ENCODE data around the gene PRKCB.
"Not testable (repeated sequence)": the region's sequence is repeated elsewhere in the genome, so short reads cannot be mapped to it uniquely, and the experiment has no call there.

Gene PRKCB

GRCh38 chr16:24024971-24025370 is 189.2 kb downstream of the PRKCB start:
- H3K36me3 ChIP-seq (ENCODE audit: control insufficient read depth in 1 of 2, insufficient read depth in 2 of 2, low read length in 2 of 2), result no peaks in the 10 kb centered on the region
- H3K27me3 ChIP-seq (ENCODE audit: control insufficient read depth in 1 of 2, insufficient read depth in 2 of 2, low read length in 2 of 2), result no peaks in the 10 kb centered on the region
- H3K27ac ChIP-seq (ENCODE audit: low read depth, low read length), result no peak overlapping the region
- no peak overlapping the region for H3K4me3 ChIP-seq (ENCODE audit: low read depth in 1 of 2, low read length in 2 of 2)
- no peaks in the 10 kb centered on the region for H3K9me3 ChIP-seq (ENCODE audit: control insufficient read depth in 1 of 2, low read length in 2 of 2)
- H3K9ac ChIP-seq (ENCODE audit: low read depth in 1 of 2, low read length in 2 of 2), result no peak overlapping the region
- no peaks in the 10 kb centered on the region for H3K4me1 ChIP-seq (ENCODE audit: control insufficient read depth in 1 of 2, insufficient read depth in 2 of 2, low read length in 2 of 2)

DNA sequence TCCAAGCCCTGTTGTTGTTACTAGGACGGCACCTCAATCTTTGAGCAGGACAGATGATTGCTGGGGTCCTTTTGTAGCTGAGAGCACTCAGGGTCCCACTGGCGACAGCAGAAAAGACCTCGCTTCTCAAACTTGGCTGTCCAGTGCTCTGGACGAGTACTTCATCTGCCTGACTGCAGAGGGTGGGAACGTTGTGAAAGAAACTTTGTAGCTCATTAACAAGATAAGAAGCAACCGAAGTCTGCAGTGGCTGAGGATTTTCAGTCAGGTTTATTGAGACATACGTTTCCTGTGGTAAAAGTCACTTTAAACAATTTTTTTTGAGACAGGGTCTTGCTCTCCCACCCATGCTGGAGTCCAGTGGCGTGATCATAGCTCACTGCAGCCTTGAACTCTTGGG is 191.7 kb downstream of the PRKCB start:
- H3K4me1 ChIP-seq (ENCODE audit: control insufficient read depth in 1 of 2, insufficient read depth in 2 of 2, low read length in 2 of 2), result no peaks in the 10 kb centered on the region
- H3K27me3 ChIP-seq (ENCODE audit: control insufficient read depth in 1 of 2, insufficient read depth in 2 of 2, low read length in 2 of 2), result no peaks in the 10 kb centered on the region
- H3K27ac ChIP-seq (ENCODE audit: low read depth, low read length), result no peak overlapping the region
- H3K9me3 ChIP-seq (ENCODE audit: control insufficient read depth in 1 of 2, low read length in 2 of 2), result no peaks in the 10 kb centered on the region
- no peak overlapping the region for H3K9ac ChIP-seq (ENCODE audit: low read depth in 1 of 2, low read length in 2 of 2)
- H3K36me3 ChIP-seq (ENCODE audit: control insufficient read depth in 1 of 2, insufficient read depth in 2 of 2, low read length in 2 of 2), result no peaks in the 10 kb centered on the region
- no peak overlapping the region for H3K4me3 ChIP-seq (ENCODE audit: low read depth in 1 of 2, low read length in 2 of 2)

GRCh38 chr16:24029841-24030240 is 194.1 kb downstream of the PRKCB start:
- H3K9me3 ChIP-seq (ENCODE audit: control insufficient read depth in 1 of 2, low read length in 2 of 2); H3K9ac ChIP-seq (ENCODE audit: low read depth in 1 of 2, low read length in 2 of 2); H3K4me1 ChIP-seq (ENCODE audit: control insufficient read depth in 1 of 2, insufficient read depth in 2 of 2, low read length in 2 of 2); H3K4me3 ChIP-seq (ENCODE audit: low read depth in 1 of 2, low read length in 2 of 2); H3K36me3 ChIP-seq (ENCODE audit: control insufficient read depth in 1 of 2, insufficient read depth in 2 of 2, low read length in 2 of 2); H3K27me3 ChIP-seq (ENCODE audit: control insufficient read depth in 1 of 2, insufficient read depth in 2 of 2, low read length in 2 of 2); H3K27ac ChIP-seq (ENCODE audit: low read depth, low read length): not testable (repeated sequence)

DNA sequence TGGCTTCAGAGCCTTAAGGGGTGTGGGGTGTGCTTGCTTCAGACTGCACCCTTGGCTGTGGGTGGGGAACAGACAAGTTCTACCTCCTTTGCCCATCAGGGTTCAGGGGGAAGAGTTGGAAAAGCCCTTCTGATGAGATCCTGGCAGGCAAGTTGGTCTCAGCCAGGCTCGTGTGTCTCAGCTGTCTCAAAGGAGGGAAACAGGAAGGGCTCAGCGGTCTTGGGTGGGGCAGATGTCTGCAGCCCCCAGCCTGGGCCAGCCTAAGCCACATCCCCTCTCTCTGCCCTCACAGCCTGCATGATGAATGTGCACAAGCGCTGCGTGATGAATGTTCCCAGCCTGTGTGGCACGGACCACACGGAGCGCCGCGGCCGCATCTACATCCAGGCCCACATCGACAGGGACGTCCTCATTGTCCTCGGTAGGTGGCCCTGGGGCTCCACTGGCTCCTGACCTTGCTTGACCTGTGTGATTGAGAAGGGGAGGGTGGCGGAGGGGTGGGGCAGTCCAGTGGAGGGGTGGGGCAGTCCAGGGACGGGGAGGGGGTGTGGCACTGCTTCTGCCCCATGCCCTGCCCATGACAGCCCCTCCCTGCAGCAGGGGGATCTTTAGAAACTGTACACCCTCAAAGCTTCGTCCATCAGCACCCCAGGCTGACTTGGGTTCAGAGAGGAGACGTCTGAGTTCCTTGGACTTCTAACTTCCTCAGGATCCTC is 199.5 kb downstream of the PRKCB start:
- H3K4me1 ChIP-seq (ENCODE audit: control insufficient read depth in 1 of 2, insufficient read depth in 2 of 2, low read length in 2 of 2), result no peaks in the 10 kb centered on the region
- H3K36me3 ChIP-seq (ENCODE audit: control insufficient read depth in 1 of 2, insufficient read depth in 2 of 2, low read length in 2 of 2), result no peaks in the 10 kb centered on the region
- H3K27me3 ChIP-seq (ENCODE audit: control insufficient read depth in 1 of 2, insufficient read depth in 2 of 2, low read length in 2 of 2), result no peaks in the 10 kb centered on the region
- no peak overlapping the region for H3K9ac ChIP-seq (ENCODE audit: low read depth in 1 of 2, low read length in 2 of 2)
- no peaks in the 10 kb centered on the region for H3K9me3 ChIP-seq (ENCODE audit: control insufficient read depth in 1 of 2, low read length in 2 of 2)
- H3K4me3 ChIP-seq (ENCODE audit: low read depth in 1 of 2, low read length in 2 of 2), result no peak overlapping the region
- H3K27ac ChIP-seq (ENCODE audit: low read depth, low read length), result no peak overlapping the region

DNA sequence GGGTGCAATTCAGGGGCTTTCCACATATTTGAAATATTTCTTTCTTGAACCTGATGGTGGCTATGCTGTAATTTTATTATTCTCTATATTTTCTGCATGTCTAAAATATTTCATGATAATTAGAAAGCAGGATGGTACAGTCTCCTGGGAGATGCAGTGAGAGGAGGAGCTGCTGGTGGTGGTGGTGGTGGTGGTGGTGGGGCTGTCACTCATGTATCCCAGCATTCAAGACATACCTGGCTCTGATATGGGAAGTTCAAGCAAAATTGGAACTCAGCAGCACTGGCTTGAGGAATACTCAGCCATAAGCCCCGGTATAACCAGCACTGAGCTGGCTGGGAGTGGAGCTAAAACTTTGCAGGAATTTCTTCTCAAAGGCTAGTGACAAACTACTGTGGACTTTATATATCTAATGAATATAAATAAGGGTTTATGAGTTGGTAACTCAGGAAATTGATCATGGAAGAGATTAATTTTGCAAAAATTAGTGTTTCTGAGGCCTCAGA is 200.3 kb downstream of the PRKCB start:
- Histone ChIP-seq H3K36me3 (ENCODE audit: control insufficient read depth in 1 of 2, insufficient read depth in 2 of 2, low read length in 2 of 2) (no peaks in the 10 kb centered on the region), H3K4me3 (ENCODE audit: low read depth in 1 of 2, low read length in 2 of 2) (no peak overlapping the region), H3K27ac (ENCODE audit: low read depth, low read length) (no peak overlapping the region)

GRCh38 chr16:24036614-24037013 is 200.8 kb downstream of the PRKCB start:
- no peaks in the 10 kb centered on the region for H3K36me3 ChIP-seq (ENCODE audit: control insufficient read depth in 1 of 2, insufficient read depth in 2 of 2, low read length in 2 of 2)
- no peak overlapping the region for H3K4me3 ChIP-seq (ENCODE audit: low read depth in 1 of 2, low read length in 2 of 2)
- H3K9me3 ChIP-seq (ENCODE audit: control insufficient read depth in 1 of 2, low read length in 2 of 2), result no peaks in the 10 kb centered on the region
- no peak overlapping the region for H3K27ac ChIP-seq (ENCODE audit: low read depth, low read length)
- H3K27me3 ChIP-seq (ENCODE audit: control insufficient read depth in 1 of 2, insufficient read depth in 2 of 2, low read length in 2 of 2), result no peaks in the 10 kb centered on the region
- H3K4me1 ChIP-seq (ENCODE audit: control insufficient read depth in 1 of 2, insufficient read depth in 2 of 2, low read length in 2 of 2), result no peaks in the 10 kb centered on the region
- no peak overlapping the region for H3K9ac ChIP-seq (ENCODE audit: low read depth in 1 of 2, low read length in 2 of 2)

More for the DNA sequence above, 200.3 kb downstream of the PRKCB start:
- no peak overlapping the region for H3K9ac ChIP-seq (ENCODE audit: low read depth in 1 of 2, low read length in 2 of 2)
- H3K9me3 ChIP-seq (ENCODE audit: control insufficient read depth in 1 of 2, low read length in 2 of 2), result no peaks in the 10 kb centered on the region
- no peaks in the 10 kb centered on the region for H3K4me1 ChIP-seq (ENCODE audit: control insufficient read depth in 1 of 2, insufficient read depth in 2 of 2, low read length in 2 of 2)
- H3K27me3 ChIP-seq (ENCODE audit: control insufficient read depth in 1 of 2, insufficient read depth in 2 of 2, low read length in 2 of 2), result no peaks in the 10 kb centered on the region

DNA sequence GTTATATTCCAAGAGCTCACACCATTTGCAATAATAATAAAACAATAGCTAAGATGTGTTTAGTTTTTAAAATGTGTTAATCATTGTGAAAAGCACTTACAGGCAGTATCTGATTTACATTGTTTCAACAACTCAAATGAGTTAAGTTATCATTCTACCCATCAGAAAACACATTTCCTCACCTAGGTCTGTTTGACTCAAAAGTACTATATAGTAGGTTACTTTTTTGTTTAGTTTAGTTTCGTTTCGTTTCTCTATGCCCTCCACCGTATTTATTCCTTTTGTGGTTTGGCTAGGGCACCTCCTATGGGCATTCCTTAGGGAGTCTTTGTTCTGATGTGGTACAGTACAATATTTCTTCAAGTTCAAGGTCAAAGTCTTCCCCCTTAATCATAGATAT is 201.6 kb downstream of the PRKCB start:
- Histone ChIP-seq H3K27me3 (ENCODE audit: control insufficient read depth in 1 of 2, insufficient read depth in 2 of 2, low read length in 2 of 2) (no peaks in the 10 kb centered on the region), H3K4me3 (ENCODE audit: low read depth in 1 of 2, low read length in 2 of 2) (no peak overlapping the region), H3K27ac (ENCODE audit: low read depth, low read length) (no peak overlapping the region), H3K9me3 (ENCODE audit: control insufficient read depth in 1 of 2, low read length in 2 of 2) (no peaks in the 10 kb centered on the region), H3K9ac (ENCODE audit: low read depth in 1 of 2, low read length in 2 of 2) (no peak overlapping the region), H3K36me3 (ENCODE audit: control insufficient read depth in 1 of 2, insufficient read depth in 2 of 2, low read length in 2 of 2) (no peaks in the 10 kb centered on the region), H3K4me1 (ENCODE audit: control insufficient read depth in 1 of 2, insufficient read depth in 2 of 2, low read length in 2 of 2) (no peaks in the 10 kb centered on the region)

DNA sequence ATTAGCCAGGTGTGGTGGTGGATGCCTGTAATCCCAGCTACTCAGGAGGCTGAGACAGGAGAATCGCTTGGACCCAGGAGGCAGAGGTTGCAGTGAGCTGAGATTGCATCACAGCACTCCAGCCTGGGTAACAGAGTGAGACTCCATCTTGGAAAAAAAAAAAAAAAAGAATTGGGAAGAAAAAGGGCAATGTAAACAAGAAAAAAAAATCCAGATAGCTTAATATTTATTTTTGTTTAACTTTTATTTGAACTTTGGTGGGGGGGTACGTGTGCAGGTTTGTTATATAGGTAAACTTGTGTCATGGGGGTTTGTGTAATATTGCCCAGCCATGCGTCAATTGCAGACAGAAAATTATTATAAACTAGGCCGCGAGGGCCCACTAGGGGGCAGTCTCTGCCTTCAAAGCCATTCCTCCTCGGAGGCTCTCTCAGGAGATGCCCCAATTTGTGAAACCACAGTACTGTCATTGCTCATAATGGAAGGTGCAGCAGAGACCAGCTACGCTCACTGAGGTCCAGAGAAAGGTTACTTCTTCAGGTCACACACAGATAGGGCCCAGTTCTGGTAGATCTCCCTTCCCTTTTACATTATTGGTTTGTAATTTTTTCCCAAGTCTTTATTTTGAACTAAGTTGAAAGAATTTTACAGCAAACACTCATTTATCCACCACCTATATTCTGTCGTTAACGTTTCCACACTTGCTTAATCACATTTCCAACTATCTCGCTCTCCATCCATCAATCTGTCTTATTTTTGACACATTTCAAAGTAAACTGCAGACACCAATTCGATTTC is 206.2 kb downstream of the PRKCB start:
- H3K4me3 ChIP-seq (ENCODE audit: low read depth in 1 of 2, low read length in 2 of 2), result no peak overlapping the region
- no peak overlapping the region for H3K27ac ChIP-seq (ENCODE audit: low read depth, low read length)
- H3K27me3 ChIP-seq (ENCODE audit: control insufficient read depth in 1 of 2, insufficient read depth in 2 of 2, low read length in 2 of 2), result no peaks in the 10 kb centered on the region
- no peaks in the 10 kb centered on the region for H3K4me1 ChIP-seq (ENCODE audit: control insufficient read depth in 1 of 2, insufficient read depth in 2 of 2, low read length in 2 of 2)
- no peak overlapping the region for H3K9ac ChIP-seq (ENCODE audit: low read depth in 1 of 2, low read length in 2 of 2)
- H3K36me3 ChIP-seq (ENCODE audit: control insufficient read depth in 1 of 2, insufficient read depth in 2 of 2, low read length in 2 of 2), result no peaks in the 10 kb centered on the region
- no peaks in the 10 kb centered on the region for H3K9me3 ChIP-seq (ENCODE audit: control insufficient read depth in 1 of 2, low read length in 2 of 2)

- H3K4me3 ChIP-seq (ENCODE audit: low read depth in 1 of 2, low read length in 2 of 2), result no peak overlapping the region
- no peaks in the 10 kb centered on the region for H3K4me1 ChIP-seq (ENCODE audit: control insufficient read depth in 1 of 2, insufficient read depth in 2 of 2, low read length in 2 of 2)
- H3K27ac ChIP-seq (ENCODE audit: low read depth, low read length), result no peak overlapping the region
- no peaks in the 10 kb centered on the region for H3K27me3 ChIP-seq (ENCODE audit: control insufficient read depth in 1 of 2, insufficient read depth in 2 of 2, low read length in 2 of 2)
- peaks cover 0 to 4% of the 10 kb centered on the region in 2 donors for H3K36me3 ChIP-seq (ENCODE audit: control insufficient read depth in 1 of 2, insufficient read depth in 2 of 2, low read length in 2 of 2)
- no peak overlapping the region for H3K9ac ChIP-seq (ENCODE audit: low read depth in 1 of 2, low read length in 2 of 2)
- no peaks in the 10 kb centered on the region for H3K9me3 ChIP-seq (ENCODE audit: control insufficient read depth in 1 of 2, low read length in 2 of 2)
These were observed 208.7 kb downstream of the PRKCB start for GRCh38 chr16:24044467-24044866.

- H3K36me3 ChIP-seq (ENCODE audit: control insufficient read depth in 1 of 2, insufficient read depth in 2 of 2, low read length in 2 of 2), result peaks cover 0 to 5% of the 10 kb centered on the region in 2 donors
- H3K27me3 ChIP-seq (ENCODE audit: control insufficient read depth in 1 of 2, insufficient read depth in 2 of 2, low read length in 2 of 2), result no peaks in the 10 kb centered on the region
- no peaks in the 10 kb centered on the region for H3K9me3 ChIP-seq (ENCODE audit: control insufficient read depth in 1 of 2, low read length in 2 of 2)
- no peaks in the 10 kb centered on the region for H3K4me1 ChIP-seq (ENCODE audit: control insufficient read depth in 1 of 2, insufficient read depth in 2 of 2, low read length in 2 of 2)
- H3K4me3 ChIP-seq (ENCODE audit: low read depth in 1 of 2, low read length in 2 of 2), result no peak overlapping the region
- H3K9ac ChIP-seq (ENCODE audit: low read depth in 1 of 2, low read length in 2 of 2), result no peak overlapping the region
- H3K27ac ChIP-seq (ENCODE audit: low read depth, low read length), result no peak overlapping the region
These were observed 209.9 kb downstream of the PRKCB start for GRCh38 chr16:24045641-24046040.

All from duodenal mucosa (tissue), 2 donors.